Right lobe of liver (tissue), 6 donors: Measurements from ENCODE around the gene C6orf132. TPM values are rescaled to one million over a fixed set of nuclear protein-coding genes. Genes with fewer than 3 reads are reported as not detected.

Source experiments
- ATAC-seq, 4 donors: fragments of 200-7000 bp; cut with Tn5 transposase; one replicate each; pipeline ENCODE4 v1.9.1; 2020; ENCODE audit warnings: mild to moderate bottlenecking in 4 of 4, moderate library complexity in 4 of 4
- DNase-seq, 3 donors: peaks; one replicate each; pipeline ENCODE4 v3.0.0-alpha.2; 2020
- H3K27ac ChIP-seq, 3 donors: fragments of 200-600 bp; one replicate each; pipeline ENCODE4 v1.8.0; 2022
- H3K27me3 ChIP-seq, 2 donors: fragments of 200-600 bp; one replicate each; pipeline ENCODE4 v1.8.0; 2022
- H3K36me3 ChIP-seq, 4 donors: fragments of 200-600 bp; sonication (generic) in 1 of 4; one replicate each; pipeline versions ENCODE4 v1.5.1 to v1.8.0; 2017 to 2022; ENCODE audit warnings: control low read depth in 1 of 4
- H3K4me1 ChIP-seq, 4 donors: fragments of 200-600 bp; sonication (generic) in 1 of 4; one replicate each; pipeline versions ENCODE4 v1.5.1 to v1.8.0; 2017 to 2022; ENCODE audit warnings: control low read depth in 1 of 4
- H3K4me3 ChIP-seq, 3 donors: fragments of 200-600 bp; one replicate each; pipeline ENCODE4 v1.8.0; 2022
- H3K9me3 ChIP-seq, 4 donors: fragments of 200-600 bp; sonication (generic) in 1 of 4; one replicate each; pipeline versions ENCODE4 v1.5.1 to v1.8.0; 2017 to 2022; ENCODE audit warnings: control low read depth in 1 of 4
- POLR2A ChIP-seq: fragments of 450-650 bp; IDR thresholded peaks from one replicate; pipeline ENCODE4 v1.6.1; 2017; ENCODE audit warnings: antibody characterized with exemption, mild to moderate bottlenecking
- WGBS: methylation state at CpG from one replicate; pipeline ENCODE4 v1.1.6; 2018; ENCODE audit warnings: low coverage, low lambda C conversion rate; ENCODE audit not compliant: insufficient coverage; ENCODE audit errors: missing lambda C conversion rate; 5-methylcytosine and 5-hydroxymethylcytosine counted together
- intact Hi-C, 2 donors: fragments of 100-400 bp; cut with DNase I; formaldehyde crosslinking; loops; one replicate each; pipeline versions ENCODE4 v1.11.2 to v1.14.1; 2022
- total RNA-seq, 6 experiments: library from RNA; depleted of rRNA in 2 of 6; stranded (reverse); fragments of >200 nt in 2 of 6; fragmentation: NEBNext Ultra II Directional in 3 of 6; extraction: Animal tissue kit (Norgen Biotek cat#: 25700) in 3 of 6; gene quantifications; one replicate each; pipeline versions ENCODE4 v1.1.0 to v1.2.4, GENCODE V29; 2016 to 2023
- TF ChIP-seq, protein P1 (sequence below), 4 donors: fragments of 200-600 bp in 3 of 4; fragments of 450-650 bp in 1 of 4; IDR thresholded peaks; one replicate each; pipeline versions ENCODE4 v1.5.1 to v1.8.0; 2016 to 2022; ENCODE audit warnings: antibody characterized with exemption in 4 of 4, mild to moderate bottlenecking in 2 of 4
- donor health status: DM: no; HTN: yes; CAD: no.
- donor health status: DM: no; HTN: no; CAD: no.
- donor health status: DM: no; HTN: no; CAD: no.
- donor health status: DM: no; HTN: yes; CAD: no.
- donor health status: DM: no; HTN: yes; CAD: no.

The C6orf132 gene
- total RNA-seq, 6 experiments from 2014 or later: 0.07 to 0.74 (median 0.34) TPM

DNA sequence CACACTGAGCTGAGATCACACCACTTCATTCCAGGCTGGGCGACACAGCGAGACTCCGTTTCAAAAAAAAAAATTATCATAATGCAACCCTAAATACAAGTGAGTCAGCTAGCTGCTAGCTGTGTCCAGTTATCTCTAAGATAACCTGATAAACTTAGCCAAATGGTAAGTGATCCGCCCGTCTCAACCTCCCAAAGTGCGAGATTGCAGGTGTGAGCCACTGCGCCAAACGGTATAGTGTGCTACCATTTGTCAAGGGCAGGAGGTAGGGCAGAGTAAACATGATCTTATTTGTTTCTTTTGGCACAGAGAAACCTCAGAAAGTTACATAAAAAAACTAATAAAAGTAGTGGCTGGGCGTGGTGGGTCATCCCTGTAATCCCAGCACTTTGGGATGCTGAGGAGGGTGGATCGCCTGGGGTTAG lies 4.7 kb upstream of the C6orf132 start:
- ATAC-seq (peak in 2 of 4 donors; percentile 43 to 53), DNase-seq (no peak)
- TF ChIP-seq, protein P1, sequence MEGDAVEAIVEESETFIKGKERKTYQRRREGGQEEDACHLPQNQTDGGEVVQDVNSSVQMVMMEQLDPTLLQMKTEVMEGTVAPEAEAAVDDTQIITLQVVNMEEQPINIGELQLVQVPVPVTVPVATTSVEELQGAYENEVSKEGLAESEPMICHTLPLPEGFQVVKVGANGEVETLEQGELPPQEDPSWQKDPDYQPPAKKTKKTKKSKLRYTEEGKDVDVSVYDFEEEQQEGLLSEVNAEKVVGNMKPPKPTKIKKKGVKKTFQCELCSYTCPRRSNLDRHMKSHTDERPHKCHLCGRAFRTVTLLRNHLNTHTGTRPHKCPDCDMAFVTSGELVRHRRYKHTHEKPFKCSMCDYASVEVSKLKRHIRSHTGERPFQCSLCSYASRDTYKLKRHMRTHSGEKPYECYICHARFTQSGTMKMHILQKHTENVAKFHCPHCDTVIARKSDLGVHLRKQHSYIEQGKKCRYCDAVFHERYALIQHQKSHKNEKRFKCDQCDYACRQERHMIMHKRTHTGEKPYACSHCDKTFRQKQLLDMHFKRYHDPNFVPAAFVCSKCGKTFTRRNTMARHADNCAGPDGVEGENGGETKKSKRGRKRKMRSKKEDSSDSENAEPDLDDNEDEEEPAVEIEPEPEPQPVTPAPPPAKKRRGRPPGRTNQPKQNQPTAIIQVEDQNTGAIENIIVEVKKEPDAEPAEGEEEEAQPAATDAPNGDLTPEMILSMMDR (IDR thresholded peaks at IDR 0.05): no peak
- TF ChIP-seq POLR2A: no peak
- H3K4me3 ChIP-seq: no peak overlapping the region
- H3K27ac ChIP-seq: no peak overlapping the region
- intact Hi-C loops: no loop called here
- H3K9me3 ChIP-seq: no peaks in the 10 kb centered on the region
- peaks cover 0 to 5% of the 10 kb centered on the region in 2 donors for H3K27me3 ChIP-seq
- no peaks in the 10 kb centered on the region for H3K36me3 ChIP-seq
- peaks cover 0 to 4% (median 0%) of the 10 kb centered on the region in 4 donors for H3K4me1 ChIP-seq
- 59% methylated on average over 9 of the region's 10 CpGs for WGBS

DNA sequence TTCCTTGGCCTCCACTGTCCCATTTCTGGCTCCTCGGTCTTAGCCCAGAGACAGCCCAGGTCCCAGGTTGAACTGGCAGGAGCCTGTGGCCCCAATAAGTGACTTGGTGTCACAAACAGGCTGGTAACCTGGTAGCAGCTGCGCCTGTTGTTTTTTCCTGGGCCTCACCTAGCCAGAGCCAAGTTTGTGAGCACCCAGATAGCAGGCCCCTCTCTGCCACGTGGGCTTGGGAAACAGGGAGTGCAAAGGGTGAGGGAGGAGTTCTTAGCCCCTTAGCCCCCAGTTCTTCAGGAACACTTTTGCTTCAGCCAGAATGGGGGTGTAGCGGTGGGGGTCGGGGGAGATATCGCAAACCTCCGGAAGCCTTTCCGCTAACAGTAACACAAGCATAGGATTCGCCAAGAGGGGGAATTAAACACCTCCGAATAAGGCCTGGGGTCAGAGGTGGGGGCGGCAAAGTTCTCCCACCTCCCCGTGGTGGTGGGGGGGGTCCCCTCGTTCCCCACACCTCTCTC lies 760 bp downstream of the C6orf132 start:
- DNase-seq (no peak), ATAC-seq (peak in 1 of 4 donors; percentile 9)
- Histone ChIP-seq H3K27ac (no peak overlapping the region), H3K27me3 (peaks cover 0 to 5% of the 10 kb centered on the region in 2 donors), H3K36me3 (no peaks in the 10 kb centered on the region), H3K4me1 (peaks cover 0 to 4% (median 0%) of the 10 kb centered on the region in 4 donors), H3K9me3 (no peaks in the 10 kb centered on the region), H3K4me3 (no peak overlapping the region)
- TF ChIP-seq, protein P1 (IDR thresholded peaks at IDR 0.05): no peak
- TF ChIP-seq POLR2A: no peak
- WGBS: 69% methylated on average over 8 of the region's 13 CpGs
- intact Hi-C loops: no loop called here

DNA sequence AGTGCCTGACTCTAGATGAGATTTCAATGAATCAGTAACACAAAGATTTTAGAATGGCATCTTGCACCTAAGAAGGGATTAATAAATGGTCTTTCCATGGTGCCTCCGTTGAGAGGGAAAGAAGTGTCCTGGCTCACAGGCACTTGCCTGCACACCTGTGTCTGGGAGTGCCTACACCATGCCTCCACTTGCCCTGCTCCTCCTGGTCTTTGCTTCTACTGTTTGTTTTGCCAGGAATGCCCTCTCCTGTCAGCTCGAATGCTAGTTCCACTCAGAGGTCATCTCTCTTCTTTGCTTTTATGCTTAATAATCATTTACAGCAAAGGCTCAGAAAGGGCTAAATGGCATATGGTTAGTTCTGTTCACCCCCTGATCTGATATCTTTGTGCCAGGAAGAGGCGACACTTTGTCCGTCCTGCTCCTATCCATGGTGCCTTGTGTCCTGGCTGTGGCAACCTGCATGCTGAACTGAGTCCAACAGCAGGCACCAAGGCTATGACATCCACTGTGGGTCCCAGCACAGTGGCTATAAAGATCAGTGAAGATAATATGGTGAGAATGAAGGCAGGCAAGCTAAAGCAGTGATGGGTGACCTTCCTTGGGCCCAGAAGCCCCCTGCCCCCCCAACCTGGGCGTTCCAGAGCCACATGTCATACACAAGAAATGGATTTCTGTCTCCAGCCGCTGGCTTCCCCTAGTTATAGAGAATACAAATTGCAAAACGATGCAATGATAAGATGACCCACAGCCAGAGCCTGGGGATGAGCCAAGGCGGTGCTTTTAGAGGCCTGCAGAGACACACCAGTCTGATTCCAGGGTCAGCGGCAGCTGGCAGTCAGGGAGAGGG lies 1.4 kb downstream of the C6orf132 start:
- no peak overlapping the region for H3K4me3 ChIP-seq
- no peak overlapping the region for H3K27ac ChIP-seq
- peak in 1 of 3 donors; percentile 65 for DNase-seq
- peaks cover 0 to 5% of the 10 kb centered on the region in 2 donors for H3K27me3 ChIP-seq
- H3K9me3 ChIP-seq: no peaks in the 10 kb centered on the region
- peaks cover 0 to 4% (median 0%) of the 10 kb centered on the region in 4 donors for H3K4me1 ChIP-seq
- TF ChIP-seq, protein P1 (IDR thresholded peaks at IDR 0.05): no peak
- TF ChIP-seq POLR2A: no peak
- 14% methylated on average over 3 of the region's 9 CpGs for WGBS
- peak in 1 of 4 donors; percentile 50 for ATAC-seq
- intact Hi-C loops: no loop called here
- H3K36me3 ChIP-seq: no peaks in the 10 kb centered on the region

DNA sequence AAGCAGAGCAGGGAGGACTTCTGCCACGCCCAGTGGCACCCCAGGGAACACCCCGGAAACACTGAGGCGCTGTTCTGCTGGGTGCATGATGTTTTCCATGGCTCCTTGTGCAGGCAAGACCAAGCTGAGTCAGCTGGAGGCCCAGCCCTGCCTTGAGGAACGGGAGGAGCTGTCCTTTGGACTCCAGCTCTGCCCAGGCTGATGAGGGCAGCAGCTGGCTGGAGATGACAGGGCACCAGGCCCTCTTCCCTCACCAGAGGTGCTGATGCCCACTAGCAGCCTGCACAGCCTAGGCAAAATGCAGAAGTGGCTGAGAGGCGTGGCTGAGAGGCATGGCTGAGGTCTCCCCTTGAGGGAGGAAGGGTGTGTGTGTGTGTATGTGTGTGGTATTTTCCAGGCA lies 2.4 kb downstream of the C6orf132 start:
- 83% methylated on average over 2 of the region's 5 CpGs for WGBS
- H3K36me3 ChIP-seq: no peaks in the 10 kb centered on the region
- H3K4me1 ChIP-seq: peaks cover 0 to 4% (median 0%) of the 10 kb centered on the region in 4 donors
- H3K4me3 ChIP-seq: no peak overlapping the region
- DNase-seq (no peak), ATAC-seq (peak in 2 of 4 donors; percentile 13 to 35)
- TF ChIP-seq POLR2A: no peak
- TF ChIP-seq, protein P1 (IDR thresholded peaks at IDR 0.05): no peak
- no peak overlapping the region for H3K27ac ChIP-seq
- H3K9me3 ChIP-seq: no peaks in the 10 kb centered on the region
- intact Hi-C loops: no loop called here
- peaks cover 0 to 5% of the 10 kb centered on the region in 2 donors for H3K27me3 ChIP-seq
